Measurements from ENCODE around the gene TMCC2.

The TMCC2 gene

DNA sequence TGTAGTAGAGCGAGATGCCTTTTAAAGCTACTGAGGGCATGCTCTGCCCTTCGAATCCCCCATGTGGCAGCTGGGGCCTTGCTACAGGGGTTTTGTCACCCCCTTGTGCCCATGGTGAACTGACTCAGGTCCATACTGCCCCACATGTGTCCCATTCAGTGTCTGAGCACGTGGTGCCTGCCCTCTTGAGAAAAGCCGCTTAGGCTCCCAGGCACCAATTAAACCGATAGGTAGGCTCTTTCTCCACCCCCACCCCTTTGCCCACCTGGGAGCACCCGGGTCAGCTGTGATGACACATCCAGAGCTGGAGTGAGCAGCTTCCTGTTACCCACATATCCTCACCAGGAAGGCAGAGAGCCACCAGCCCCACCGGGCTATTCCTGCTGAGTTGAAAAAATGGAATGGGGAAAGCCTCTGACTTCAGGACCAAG is 30.5 kb downstream of the TMCC2 start:
- H3K27ac ChIP-seq (replicated peaks) = no peak overlapping the region
- H3K4me3 ChIP-seq (replicated peaks; ENCODE audit: insufficient read depth, low read length) = no peak overlapping the region
- no peak for TF ChIP-seq SPI1 (IDR thresholded peaks at IDR 0.05; ENCODE audit: borderline replicate concordance, low read depth)
- TF ChIP-seq, protein P1, sequence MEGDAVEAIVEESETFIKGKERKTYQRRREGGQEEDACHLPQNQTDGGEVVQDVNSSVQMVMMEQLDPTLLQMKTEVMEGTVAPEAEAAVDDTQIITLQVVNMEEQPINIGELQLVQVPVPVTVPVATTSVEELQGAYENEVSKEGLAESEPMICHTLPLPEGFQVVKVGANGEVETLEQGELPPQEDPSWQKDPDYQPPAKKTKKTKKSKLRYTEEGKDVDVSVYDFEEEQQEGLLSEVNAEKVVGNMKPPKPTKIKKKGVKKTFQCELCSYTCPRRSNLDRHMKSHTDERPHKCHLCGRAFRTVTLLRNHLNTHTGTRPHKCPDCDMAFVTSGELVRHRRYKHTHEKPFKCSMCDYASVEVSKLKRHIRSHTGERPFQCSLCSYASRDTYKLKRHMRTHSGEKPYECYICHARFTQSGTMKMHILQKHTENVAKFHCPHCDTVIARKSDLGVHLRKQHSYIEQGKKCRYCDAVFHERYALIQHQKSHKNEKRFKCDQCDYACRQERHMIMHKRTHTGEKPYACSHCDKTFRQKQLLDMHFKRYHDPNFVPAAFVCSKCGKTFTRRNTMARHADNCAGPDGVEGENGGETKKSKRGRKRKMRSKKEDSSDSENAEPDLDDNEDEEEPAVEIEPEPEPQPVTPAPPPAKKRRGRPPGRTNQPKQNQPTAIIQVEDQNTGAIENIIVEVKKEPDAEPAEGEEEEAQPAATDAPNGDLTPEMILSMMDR (IDR thresholded peaks at IDR 0.05; ENCODE audit: insufficient read depth, low read length) = no peak
- TF ChIP-seq POLR2AphosphoS5 (IDR thresholded peaks at IDR 0.05; ENCODE audit: low read depth) = no peak
- TF ChIP-seq GABPA (IDR thresholded peaks at IDR 0.05; ENCODE audit: low read depth) = no peak
- TF ChIP-seq, protein P2, sequence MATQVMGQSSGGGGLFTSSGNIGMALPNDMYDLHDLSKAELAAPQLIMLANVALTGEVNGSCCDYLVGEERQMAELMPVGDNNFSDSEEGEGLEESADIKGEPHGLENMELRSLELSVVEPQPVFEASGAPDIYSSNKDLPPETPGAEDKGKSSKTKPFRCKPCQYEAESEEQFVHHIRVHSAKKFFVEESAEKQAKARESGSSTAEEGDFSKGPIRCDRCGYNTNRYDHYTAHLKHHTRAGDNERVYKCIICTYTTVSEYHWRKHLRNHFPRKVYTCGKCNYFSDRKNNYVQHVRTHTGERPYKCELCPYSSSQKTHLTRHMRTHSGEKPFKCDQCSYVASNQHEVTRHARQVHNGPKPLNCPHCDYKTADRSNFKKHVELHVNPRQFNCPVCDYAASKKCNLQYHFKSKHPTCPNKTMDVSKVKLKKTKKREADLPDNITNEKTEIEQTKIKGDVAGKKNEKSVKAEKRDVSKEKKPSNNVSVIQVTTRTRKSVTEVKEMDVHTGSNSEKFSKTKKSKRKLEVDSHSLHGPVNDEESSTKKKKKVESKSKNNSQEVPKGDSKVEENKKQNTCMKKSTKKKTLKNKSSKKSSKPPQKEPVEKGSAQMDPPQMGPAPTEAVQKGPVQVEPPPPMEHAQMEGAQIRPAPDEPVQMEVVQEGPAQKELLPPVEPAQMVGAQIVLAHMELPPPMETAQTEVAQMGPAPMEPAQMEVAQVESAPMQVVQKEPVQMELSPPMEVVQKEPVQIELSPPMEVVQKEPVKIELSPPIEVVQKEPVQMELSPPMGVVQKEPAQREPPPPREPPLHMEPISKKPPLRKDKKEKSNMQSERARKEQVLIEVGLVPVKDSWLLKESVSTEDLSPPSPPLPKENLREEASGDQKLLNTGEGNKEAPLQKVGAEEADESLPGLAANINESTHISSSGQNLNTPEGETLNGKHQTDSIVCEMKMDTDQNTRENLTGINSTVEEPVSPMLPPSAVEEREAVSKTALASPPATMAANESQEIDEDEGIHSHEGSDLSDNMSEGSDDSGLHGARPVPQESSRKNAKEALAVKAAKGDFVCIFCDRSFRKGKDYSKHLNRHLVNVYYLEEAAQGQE (IDR thresholded peaks at IDR 0.05; ENCODE audit: insufficient replicate concordance, low read depth) = no peak
- no peak for DNase-seq (ENCODE audit: low read depth in 1 of 2, low spot score in 1 of 2)
- H3K27me3 ChIP-seq (ENCODE audit: insufficient read depth, poor library complexity, severe bottlenecking) = peaks cover 5% of the 10 kb centered on the region

DNA sequence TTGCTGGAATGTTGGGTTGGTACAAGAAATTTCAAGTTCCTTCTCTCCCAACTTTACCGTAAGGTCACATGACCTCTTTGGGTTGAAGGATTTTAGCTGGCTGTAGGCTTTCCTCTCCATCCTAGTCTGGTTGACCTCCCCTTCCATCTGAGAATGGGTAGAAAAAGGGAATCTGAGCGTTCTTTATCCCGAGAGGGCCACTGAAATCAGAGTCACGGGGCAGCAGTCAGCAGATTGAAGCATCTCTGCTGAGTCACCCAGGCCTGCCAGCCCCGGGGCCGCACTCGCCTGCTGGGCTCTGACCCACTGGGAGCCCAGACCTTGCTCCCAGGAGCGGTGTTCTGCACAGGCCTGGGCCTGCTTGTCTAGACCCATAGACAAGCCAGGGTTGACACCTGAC is 31.0 kb downstream of the TMCC2 start:
- TF ChIP-seq GABPA (IDR thresholded peaks at IDR 0.05; ENCODE audit: low read depth) = no peak
- TF ChIP-seq, protein P1 (IDR thresholded peaks at IDR 0.05; ENCODE audit: insufficient read depth, low read length) = no peak
- no peak for TF ChIP-seq SPI1 (IDR thresholded peaks at IDR 0.05; ENCODE audit: borderline replicate concordance, low read depth)
- TF ChIP-seq, protein P2 (IDR thresholded peaks at IDR 0.05; ENCODE audit: insufficient replicate concordance, low read depth) = no peak
- TF ChIP-seq POLR2AphosphoS5 (IDR thresholded peaks at IDR 0.05; ENCODE audit: low read depth) = no peak
- no peak overlapping the region for H3K27ac ChIP-seq (replicated peaks)
- H3K27me3 ChIP-seq (ENCODE audit: insufficient read depth, poor library complexity, severe bottlenecking) = peaks cover 5% of the 10 kb centered on the region
- H3K4me3 ChIP-seq (replicated peaks; ENCODE audit: insufficient read depth, low read length) = no peak overlapping the region
- DNase-seq (ENCODE audit: low read depth in 1 of 2, low spot score in 1 of 2) = no peak

DNA sequence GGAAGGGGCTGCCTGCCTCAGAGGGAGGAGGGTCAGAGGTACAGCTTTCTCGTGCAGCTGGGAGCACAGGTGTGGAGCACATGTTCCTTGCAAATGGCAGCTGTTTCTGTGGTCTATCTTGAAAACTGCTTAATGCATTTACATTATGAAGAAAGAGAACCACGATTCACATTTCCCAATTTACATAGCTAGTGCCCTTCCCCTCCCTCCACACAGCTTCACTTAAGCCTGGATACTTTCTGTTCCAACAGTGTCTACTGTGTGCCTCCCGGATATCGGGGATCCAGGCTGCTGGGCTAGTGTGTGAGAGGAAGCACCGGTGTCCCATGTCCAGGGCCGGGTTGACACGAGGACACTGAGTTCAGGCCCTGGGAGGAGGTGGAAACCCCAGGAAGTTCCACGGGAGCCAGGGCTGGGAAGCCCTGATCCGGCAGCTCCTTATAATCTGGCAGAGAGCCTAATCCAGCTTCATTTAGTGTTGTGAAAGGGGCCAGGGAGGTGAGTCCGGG is 31.6 kb downstream of the TMCC2 start:
- Histone ChIP-seq H3K27me3 (ENCODE audit: insufficient read depth, poor library complexity, severe bottlenecking) (peaks cover 5% of the 10 kb centered on the region), H3K27ac (replicated peaks) (no peak overlapping the region), H3K4me3 (replicated peaks; ENCODE audit: insufficient read depth, low read length) (no peak overlapping the region)
- no peak for TF ChIP-seq POLR2AphosphoS5 (IDR thresholded peaks at IDR 0.05; ENCODE audit: low read depth)
- TF ChIP-seq, protein P1 (IDR thresholded peaks at IDR 0.05; ENCODE audit: insufficient read depth, low read length) = no peak
- TF ChIP-seq, protein P2 (IDR thresholded peaks at IDR 0.05; ENCODE audit: insufficient replicate concordance, low read depth) = no peak
- no peak for TF ChIP-seq GABPA (IDR thresholded peaks at IDR 0.05; ENCODE audit: low read depth)
- no peak for TF ChIP-seq SPI1 (IDR thresholded peaks at IDR 0.05; ENCODE audit: borderline replicate concordance, low read depth)
- DNase-seq (ENCODE audit: low read depth in 1 of 2, low spot score in 1 of 2) = no peak

All from HL-60 (cell line).